ENCODE results near the gene SLC25A30. TPM values are rescaled to one million over a fixed set of nuclear protein-coding genes. Genes with fewer than 3 reads are reported as not detected.
"Not testable (repeated sequence)": the region's sequence is repeated elsewhere in the genome, so short reads cannot be mapped to it uniquely, and the experiment has no call there.

The SLC25A30 gene
- polyA plus RNA-seq, 1 experiment = 14.0 TPM

DNA sequence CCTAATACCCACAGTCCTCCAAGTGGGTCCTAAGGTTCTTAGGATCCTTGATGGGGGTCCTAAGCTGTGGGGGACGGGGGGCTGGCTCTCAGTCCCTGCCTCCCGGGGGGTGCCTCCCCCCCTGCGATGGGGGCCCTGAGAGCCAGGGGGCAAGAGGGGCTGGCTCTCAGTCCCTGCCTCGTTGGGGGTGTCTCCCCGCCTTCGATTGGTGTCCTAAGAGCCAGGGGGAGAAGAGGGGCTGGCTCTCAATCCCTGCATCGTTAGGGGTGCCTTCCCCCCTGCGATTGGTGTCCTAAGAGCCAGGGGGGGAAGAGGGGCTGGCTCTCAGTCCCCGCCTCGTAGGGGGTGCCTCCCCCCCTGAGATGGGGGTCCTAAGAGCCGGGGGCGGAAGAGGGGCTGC, 37.0 kb downstream of the SLC25A30 start:
- H3K27me3 ChIP-seq (ENCODE audit: control insufficient read depth, insufficient read depth, low read length) = no peaks in the 10 kb centered on the region
- no peaks in the 10 kb centered on the region for H3K9me3 ChIP-seq (ENCODE audit: control insufficient read depth, insufficient read depth, low read length)
- ChIA-PET POLR2A (no interaction called here), CTCF (no interaction called here)
- H3K4me3 ChIP-seq (ENCODE audit: low read depth, low read length) = no peak overlapping the region
- H3K27ac ChIP-seq (ENCODE audit: low read depth, low read length) = no peak overlapping the region
- no peak for DNase-seq (ENCODE audit: low read depth, low spot score)
- TF ChIP-seq, protein P1, sequence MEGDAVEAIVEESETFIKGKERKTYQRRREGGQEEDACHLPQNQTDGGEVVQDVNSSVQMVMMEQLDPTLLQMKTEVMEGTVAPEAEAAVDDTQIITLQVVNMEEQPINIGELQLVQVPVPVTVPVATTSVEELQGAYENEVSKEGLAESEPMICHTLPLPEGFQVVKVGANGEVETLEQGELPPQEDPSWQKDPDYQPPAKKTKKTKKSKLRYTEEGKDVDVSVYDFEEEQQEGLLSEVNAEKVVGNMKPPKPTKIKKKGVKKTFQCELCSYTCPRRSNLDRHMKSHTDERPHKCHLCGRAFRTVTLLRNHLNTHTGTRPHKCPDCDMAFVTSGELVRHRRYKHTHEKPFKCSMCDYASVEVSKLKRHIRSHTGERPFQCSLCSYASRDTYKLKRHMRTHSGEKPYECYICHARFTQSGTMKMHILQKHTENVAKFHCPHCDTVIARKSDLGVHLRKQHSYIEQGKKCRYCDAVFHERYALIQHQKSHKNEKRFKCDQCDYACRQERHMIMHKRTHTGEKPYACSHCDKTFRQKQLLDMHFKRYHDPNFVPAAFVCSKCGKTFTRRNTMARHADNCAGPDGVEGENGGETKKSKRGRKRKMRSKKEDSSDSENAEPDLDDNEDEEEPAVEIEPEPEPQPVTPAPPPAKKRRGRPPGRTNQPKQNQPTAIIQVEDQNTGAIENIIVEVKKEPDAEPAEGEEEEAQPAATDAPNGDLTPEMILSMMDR (IDR thresholded peaks at IDR 0.05; ENCODE audit: low read depth, low read length) = no peak

DNA sequence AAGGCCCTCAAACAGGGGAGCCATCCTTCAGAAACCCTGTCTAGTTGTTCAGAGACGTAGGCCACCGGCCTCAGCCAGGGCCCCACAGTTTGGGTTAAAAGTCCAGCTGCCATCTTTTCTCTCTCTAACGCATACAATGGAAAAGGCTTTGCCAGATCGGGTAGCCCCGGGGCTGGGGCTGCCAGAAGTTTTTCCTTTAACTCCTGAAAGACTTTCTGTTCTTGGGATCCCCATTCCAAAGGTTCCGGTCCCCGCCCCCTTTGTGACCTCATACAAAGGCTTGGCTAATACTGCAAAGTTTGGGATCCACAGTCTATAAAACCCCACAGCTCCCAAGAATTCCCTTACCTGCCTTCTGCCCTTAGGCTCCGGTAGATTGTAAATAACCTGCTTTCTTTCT, 37.5 kb downstream of the SLC25A30 start:
- CTCF ChIA-PET; H3K27ac ChIP-seq (ENCODE audit: low read depth, low read length); POLR2A ChIA-PET; H3K4me3 ChIP-seq (ENCODE audit: low read depth, low read length); DNase-seq (ENCODE audit: low read depth, low spot score); H3K9me3 ChIP-seq (ENCODE audit: control insufficient read depth, insufficient read depth, low read length); H3K27me3 ChIP-seq (ENCODE audit: control insufficient read depth, insufficient read depth, low read length): not testable (repeated sequence)

GRCh38 chr13:45379516-45379915, 38.7 kb downstream of the SLC25A30 start:
- DNase-seq (ENCODE audit: low read depth, low spot score); H3K4me3 ChIP-seq (ENCODE audit: low read depth, low read length); H3K27ac ChIP-seq (ENCODE audit: low read depth, low read length); CTCF ChIA-PET; H3K27me3 ChIP-seq (ENCODE audit: control insufficient read depth, insufficient read depth, low read length); H3K9me3 ChIP-seq (ENCODE audit: control insufficient read depth, insufficient read depth, low read length); POLR2A ChIA-PET: not testable (repeated sequence)

DNA sequence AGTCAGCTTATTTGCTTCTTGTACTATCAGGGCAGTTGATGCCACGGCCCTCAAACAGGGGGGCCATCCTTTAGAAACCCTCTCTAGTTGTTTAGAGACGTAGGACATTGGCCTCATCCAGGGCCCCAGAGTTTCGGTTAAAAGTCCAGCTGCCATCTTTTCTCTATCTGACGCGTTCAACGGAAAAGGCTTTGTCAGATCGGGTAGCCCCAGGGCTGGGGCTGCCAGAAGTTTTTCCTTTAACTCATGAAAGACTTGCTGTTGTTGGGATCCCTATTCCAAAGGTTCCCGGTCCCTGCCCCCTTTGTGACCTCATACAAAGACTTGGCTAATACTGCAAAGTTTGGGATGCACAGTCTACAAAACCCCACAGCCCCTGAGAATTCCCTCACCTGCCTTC, 39.4 kb downstream of the SLC25A30 start:
- CTCF ChIA-PET; H3K27ac ChIP-seq (ENCODE audit: low read depth, low read length); H3K9me3 ChIP-seq (ENCODE audit: control insufficient read depth, insufficient read depth, low read length); DNase-seq (ENCODE audit: low read depth, low spot score); H3K27me3 ChIP-seq (ENCODE audit: control insufficient read depth, insufficient read depth, low read length); H3K4me3 ChIP-seq (ENCODE audit: low read depth, low read length); POLR2A ChIA-PET: not testable (repeated sequence)

DNA sequence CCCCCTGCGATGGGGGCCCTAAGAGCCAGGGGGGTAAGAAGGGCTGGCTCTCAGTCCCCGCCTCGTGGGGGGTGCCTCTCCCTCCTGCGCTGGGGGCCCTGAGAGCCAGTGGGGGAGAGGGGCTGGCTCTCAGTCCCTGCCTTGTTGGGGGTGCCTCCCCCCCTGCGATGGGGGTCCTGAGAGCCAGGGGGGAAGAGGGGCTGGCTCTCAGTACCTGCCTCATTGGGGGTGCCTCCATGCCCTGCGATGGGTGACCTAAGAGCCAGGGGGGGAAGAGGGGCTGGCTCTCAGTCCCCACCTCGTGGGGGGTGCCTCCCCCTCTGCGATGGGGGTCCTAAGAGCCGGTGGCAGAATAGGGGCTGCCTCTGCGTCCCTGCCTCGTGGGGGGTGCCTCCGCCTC, 40.9 kb downstream of the SLC25A30 start:
- H3K4me3 ChIP-seq (ENCODE audit: low read depth, low read length); POLR2A ChIA-PET; H3K9me3 ChIP-seq (ENCODE audit: control insufficient read depth, insufficient read depth, low read length); CTCF ChIA-PET; H3K27ac ChIP-seq (ENCODE audit: low read depth, low read length); DNase-seq (ENCODE audit: low read depth, low spot score); H3K27me3 ChIP-seq (ENCODE audit: control insufficient read depth, insufficient read depth, low read length): not testable (repeated sequence)

GRCh38 chr13:45376651-45377050, 41.5 kb downstream of the SLC25A30 start:
- H3K9me3 ChIP-seq (ENCODE audit: control insufficient read depth, insufficient read depth, low read length); H3K27ac ChIP-seq (ENCODE audit: low read depth, low read length); POLR2A ChIA-PET; CTCF ChIA-PET; H3K27me3 ChIP-seq (ENCODE audit: control insufficient read depth, insufficient read depth, low read length); DNase-seq (ENCODE audit: low read depth, low spot score); H3K4me3 ChIP-seq (ENCODE audit: low read depth, low read length): not testable (repeated sequence)

DNA sequence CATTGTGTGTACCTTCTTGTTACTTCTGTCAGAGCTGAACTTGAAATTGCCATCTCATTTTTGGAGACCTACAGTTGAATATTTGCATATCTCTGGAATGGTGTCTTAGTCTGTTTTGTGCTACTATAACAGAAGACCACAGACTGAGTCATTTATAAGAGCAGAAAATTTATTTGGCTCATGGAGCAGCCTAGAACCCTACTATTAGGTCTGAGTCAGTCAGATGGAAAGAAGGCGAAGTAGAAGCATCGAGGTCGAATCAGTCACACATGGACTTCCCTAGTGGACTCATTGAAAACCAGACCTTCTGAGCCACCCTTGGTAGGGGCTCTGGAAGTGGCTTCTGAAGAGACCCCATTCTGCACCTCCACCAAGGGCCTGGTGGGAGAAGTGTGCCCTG, 43.3 kb downstream of the SLC25A30 start:
- POLR2A ChIA-PET = no interaction called here
- no peak overlapping the region for H3K27ac ChIP-seq (ENCODE audit: low read depth, low read length)
- no peak for DNase-seq (ENCODE audit: low read depth, low spot score)
- CTCF ChIA-PET = no interaction called here
- TF ChIP-seq, protein P1 (IDR thresholded peaks at IDR 0.05; ENCODE audit: low read depth, low read length) = no peak
- no peaks in the 10 kb centered on the region for H3K27me3 ChIP-seq (ENCODE audit: control insufficient read depth, insufficient read depth, low read length)
- H3K9me3 ChIP-seq (ENCODE audit: control insufficient read depth, insufficient read depth, low read length) = no peaks in the 10 kb centered on the region
- no peak overlapping the region for H3K4me3 ChIP-seq (ENCODE audit: low read depth, low read length)

DNA sequence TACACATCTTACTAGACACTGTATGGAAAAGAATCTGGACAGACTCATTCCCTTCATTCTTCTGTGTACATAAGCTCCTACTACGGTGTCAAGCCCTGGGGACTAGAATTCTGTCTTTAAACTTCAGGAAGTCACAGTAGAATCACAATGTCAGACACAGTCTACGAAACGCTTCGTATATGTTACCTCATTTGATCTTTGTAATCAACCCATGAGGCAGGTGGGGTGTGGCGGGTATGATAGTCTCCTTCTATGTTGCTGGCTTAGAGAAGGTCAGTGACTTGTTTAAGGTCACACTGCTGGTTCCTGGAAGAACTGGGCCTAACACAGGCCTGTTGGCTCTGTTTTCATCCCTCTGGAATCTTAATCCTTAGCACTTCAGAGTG, 45.0 kb downstream of the SLC25A30 start:
- DNase-seq (ENCODE audit: low read depth, low spot score) = no peak
- TF ChIP-seq, protein P1 (IDR thresholded peaks at IDR 0.05; ENCODE audit: low read depth, low read length) = no peak
- Histone ChIP-seq H3K27ac (ENCODE audit: low read depth, low read length) (no peak overlapping the region), H3K27me3 (ENCODE audit: control insufficient read depth, insufficient read depth, low read length) (no peaks in the 10 kb centered on the region), H3K9me3 (ENCODE audit: control insufficient read depth, insufficient read depth, low read length) (no peaks in the 10 kb centered on the region), H3K4me3 (ENCODE audit: low read depth, low read length) (no peak overlapping the region)
- POLR2A ChIA-PET = no interaction called here
- CTCF ChIA-PET = interaction anchor here (4.2 kb wide), 1 partner anchor 21 kb away, joined by 46 read pairs; no protein-coding TSS in a partner anchor
